Activated naive CD8-positive, alpha-beta T cell treated with anti-CD3 and anti-CD28 coated beads, Interleukin-2, amount 50 U/mL, for 24 hours (primary cell): ENCODE measurements around the gene PDE4D.
A peak's percentile ranks its signal among the peaks of the same experiment; 100 is the strongest.

Experiments
- ATAC-seq: fragments of 150-1000 bp; cut with Tn5 transposase; one replicate; pipeline ENCODE4 v1.10.0; 2021
- DNase-seq: peaks from one replicate; pipeline ENCODE4 v3.0.0; 2021
- H3K27ac Mint-ChIP-seq: one replicate; pipeline ENCODE4 v1.8.0; 2021; ENCODE audit warnings: mild to moderate bottlenecking, mixed read lengths
- H3K27me3 Mint-ChIP-seq: one replicate; pipeline ENCODE4 v1.8.0; 2021; ENCODE audit warnings: mixed read lengths
- H3K36me3 Mint-ChIP-seq: one replicate; pipeline ENCODE4 v1.8.0; 2021; ENCODE audit warnings: low read depth, mixed read lengths
- H3K4me1 Mint-ChIP-seq: one replicate; pipeline ENCODE4 v1.8.0; 2021; ENCODE audit warnings: mixed read lengths
- H3K4me3 Mint-ChIP-seq: one replicate; pipeline ENCODE4 v1.8.0; 2021; ENCODE audit warnings: mild to moderate bottlenecking, moderate library complexity, mixed read lengths
- H3K9me3 Mint-ChIP-seq: one replicate; pipeline ENCODE4 v1.8.0; 2021; ENCODE audit warnings: mixed read lengths

Gene PDE4D

GRCh38 chr5:59738024-59738423 lies 155.5 kb downstream of the PDE4D start:
- no peak for DNase-seq
- no peak for ATAC-seq
- H3K9me3 Mint-ChIP-seq: no peaks in the 10 kb centered on the region
- H3K27me3 Mint-ChIP-seq: no peaks in the 10 kb centered on the region
- H3K27ac Mint-ChIP-seq: no peak overlapping the region
- no peak overlapping the region for H3K4me3 Mint-ChIP-seq
- H3K36me3 Mint-ChIP-seq: no peaks in the 10 kb centered on the region
- no peaks in the 10 kb centered on the region for H3K4me1 Mint-ChIP-seq

DNA sequence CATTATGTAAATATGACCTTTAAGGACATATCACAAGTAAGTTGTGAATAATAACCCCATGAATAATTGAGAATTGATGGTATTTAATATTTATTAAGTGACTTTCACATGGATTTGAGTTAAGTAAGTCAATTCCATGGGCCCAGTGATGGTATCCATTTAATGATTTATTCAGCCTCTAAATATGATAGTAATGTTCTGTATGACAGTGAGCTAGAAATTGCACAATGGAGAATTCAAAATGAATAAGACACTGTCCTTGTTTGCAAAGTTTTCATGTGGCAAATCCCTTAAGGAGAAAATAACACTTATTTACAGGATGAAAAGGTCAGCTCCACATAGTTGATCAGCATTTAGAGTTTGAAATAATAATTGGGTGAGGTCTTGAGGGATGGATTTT lies 160.7 kb downstream of the PDE4D start:
- Mint-ChIP-seq H3K27me3 (peaks cover 2% of the 10 kb centered on the region), H3K27ac (no peak overlapping the region), H3K4me3 (no peak overlapping the region), H3K36me3 (no peaks in the 10 kb centered on the region), H3K4me1 (no peaks in the 10 kb centered on the region), H3K9me3 (no peaks in the 10 kb centered on the region)
- DNase-seq: no peak
- no peak for ATAC-seq

DNA sequence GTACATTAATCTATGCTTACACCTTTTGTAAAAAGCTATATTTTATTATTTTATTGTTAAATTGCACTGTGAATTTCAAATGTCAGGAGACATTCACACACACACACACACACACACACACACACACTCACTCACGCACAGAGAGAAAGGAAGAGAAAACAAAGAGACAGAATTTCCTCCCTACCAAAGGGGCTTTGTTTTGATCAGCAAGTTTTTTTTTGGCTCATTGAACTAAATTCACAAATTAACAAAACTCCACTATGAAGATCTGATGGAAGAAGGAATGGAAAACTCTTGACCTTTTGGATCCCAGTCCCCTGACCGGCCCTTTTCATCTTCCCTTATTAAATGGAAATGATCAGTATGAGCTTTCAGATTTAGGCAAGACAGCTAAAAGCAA lies 161.2 kb downstream of the PDE4D start:
- no peak for ATAC-seq
- H3K27me3 Mint-ChIP-seq: peaks cover 3% of the 10 kb centered on the region
- H3K4me1 Mint-ChIP-seq: no peaks in the 10 kb centered on the region
- no peak for DNase-seq
- no peaks in the 10 kb centered on the region for H3K9me3 Mint-ChIP-seq
- no peak overlapping the region for H3K4me3 Mint-ChIP-seq
- H3K36me3 Mint-ChIP-seq: no peaks in the 10 kb centered on the region
- no peak overlapping the region for H3K27ac Mint-ChIP-seq

- Mint-ChIP-seq H3K4me1 (no peaks in the 10 kb centered on the region), H3K36me3 (no peaks in the 10 kb centered on the region), H3K4me3 (no peak overlapping the region), H3K27me3 (peaks cover 4% of the 10 kb centered on the region), H3K9me3 (no peaks in the 10 kb centered on the region), H3K27ac (no peak overlapping the region)
- no peak for ATAC-seq
- DNase-seq: no peak
Observed at GRCh38 chr5:59731809-59732208, 161.7 kb downstream of the PDE4D start.

- Mint-ChIP-seq H3K9me3 (no peaks in the 10 kb centered on the region), H3K4me1 (no peaks in the 10 kb centered on the region), H3K27ac (no peak overlapping the region), H3K36me3 (no peaks in the 10 kb centered on the region), H3K27me3 (peaks cover 7% of the 10 kb centered on the region), H3K4me3 (no peak overlapping the region)
- DNase-seq (no peak), ATAC-seq (no peak)
Observed at GRCh38 chr5:59729820-59730219, 163.7 kb downstream of the PDE4D start.

DNA sequence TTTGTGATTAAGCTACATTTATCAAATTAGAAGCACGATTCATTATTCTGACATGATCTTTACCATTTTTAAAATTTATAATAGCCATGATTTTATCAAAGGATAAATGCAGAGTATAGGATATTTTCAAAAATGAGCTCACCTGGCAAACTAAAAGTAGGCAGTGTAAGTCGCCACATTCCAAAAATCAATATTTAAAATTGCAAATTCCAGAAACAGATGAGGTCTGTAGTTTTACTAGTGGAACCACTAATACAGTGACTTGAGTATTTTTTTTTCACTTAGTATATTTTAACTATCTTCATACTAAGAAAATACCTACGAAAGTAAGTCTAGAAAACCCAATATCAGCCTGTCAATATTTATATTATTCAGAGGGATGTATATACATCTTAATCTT lies 164.2 kb downstream of the PDE4D start:
- Mint-ChIP-seq H3K4me1 (no peaks in the 10 kb centered on the region), H3K4me3 (no peak overlapping the region), H3K36me3 (no peaks in the 10 kb centered on the region), H3K27me3 (peaks cover 7% of the 10 kb centered on the region), H3K9me3 (no peaks in the 10 kb centered on the region), H3K27ac (no peak overlapping the region)
- ATAC-seq (no peak), DNase-seq (no peak)

DNA sequence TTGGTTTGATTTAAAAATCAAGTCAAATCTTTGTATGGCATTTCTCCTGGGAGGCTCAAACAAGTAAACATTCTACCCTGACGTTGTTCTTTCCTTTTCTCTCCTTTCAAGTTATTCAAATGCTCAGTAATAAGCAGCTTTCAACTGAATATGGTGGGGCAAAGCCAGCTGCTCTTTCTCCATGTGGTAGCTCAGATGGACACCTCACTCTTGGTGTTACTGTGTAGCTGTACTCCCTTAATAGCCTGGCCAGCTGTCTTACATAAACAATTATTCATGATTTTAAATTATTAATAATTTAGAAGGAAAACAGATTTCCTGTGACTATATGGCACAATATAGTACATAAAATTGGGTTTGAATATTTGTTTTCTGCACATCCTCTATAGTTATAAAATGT lies 165.2 kb downstream of the PDE4D start:
- Mint-ChIP-seq H3K27ac (no peak overlapping the region), H3K36me3 (no peaks in the 10 kb centered on the region), H3K4me1 (no peaks in the 10 kb centered on the region), H3K4me3 (no peak overlapping the region), H3K27me3 (peaks cover 7% of the 10 kb centered on the region), H3K9me3 (no peaks in the 10 kb centered on the region)
- ATAC-seq (no peak), DNase-seq (no peak)

- H3K9me3 Mint-ChIP-seq: no peaks in the 10 kb centered on the region
- H3K36me3 Mint-ChIP-seq: no peaks in the 10 kb centered on the region
- H3K4me1 Mint-ChIP-seq: no peaks in the 10 kb centered on the region
- ATAC-seq: no peak
- DNase-seq: no peak
- no peak overlapping the region for H3K27ac Mint-ChIP-seq
- H3K27me3 Mint-ChIP-seq: peaks cover 7% of the 10 kb centered on the region
- H3K4me3 Mint-ChIP-seq: no peak overlapping the region
Observed at GRCh38 chr5:59727186-59727585, 166.3 kb downstream of the PDE4D start.

- DNase-seq (no peak), ATAC-seq (no peak)
- Mint-ChIP-seq H3K36me3 (no peaks in the 10 kb centered on the region), H3K4me1 (no peaks in the 10 kb centered on the region), H3K27me3 (peaks cover 7% of the 10 kb centered on the region), H3K9me3 (no peaks in the 10 kb centered on the region), H3K27ac (no peak overlapping the region), H3K4me3 (no peak overlapping the region)
Observed at GRCh38 chr5:59725392-59725767, 168.1 kb downstream of the PDE4D start.

GRCh38 chr5:59724482-59725391 lies 168.8 kb downstream of the PDE4D start:
- Mint-ChIP-seq H3K27me3 (peaks cover 7% of the 10 kb centered on the region), H3K4me3 (no peak overlapping the region), H3K4me1 (no peaks in the 10 kb centered on the region), H3K36me3 (no peaks in the 10 kb centered on the region), H3K27ac (no peak overlapping the region), H3K9me3 (no peaks in the 10 kb centered on the region)
- DNase-seq (peak; percentile 16), ATAC-seq (no peak)

GRCh38 chr5:59722874-59723273 lies 170.7 kb downstream of the PDE4D start:
- no peak for DNase-seq
- Mint-ChIP-seq H3K9me3 (no peaks in the 10 kb centered on the region), H3K27me3 (peaks cover 6% of the 10 kb centered on the region), H3K4me3 (no peak overlapping the region), H3K36me3 (no peaks in the 10 kb centered on the region), H3K27ac (no peak overlapping the region), H3K4me1 (no peaks in the 10 kb centered on the region)
- no peak for ATAC-seq

GRCh38 chr5:59721741-59722140 lies 171.8 kb downstream of the PDE4D start:
- no peaks in the 10 kb centered on the region for H3K9me3 Mint-ChIP-seq
- no peak overlapping the region for H3K27ac Mint-ChIP-seq
- H3K36me3 Mint-ChIP-seq: no peaks in the 10 kb centered on the region
- H3K27me3 Mint-ChIP-seq: peaks cover 4% of the 10 kb centered on the region
- ATAC-seq (no peak), DNase-seq (no peak)
- no peak overlapping the region for H3K4me3 Mint-ChIP-seq
- H3K4me1 Mint-ChIP-seq: no peaks in the 10 kb centered on the region

DNA sequence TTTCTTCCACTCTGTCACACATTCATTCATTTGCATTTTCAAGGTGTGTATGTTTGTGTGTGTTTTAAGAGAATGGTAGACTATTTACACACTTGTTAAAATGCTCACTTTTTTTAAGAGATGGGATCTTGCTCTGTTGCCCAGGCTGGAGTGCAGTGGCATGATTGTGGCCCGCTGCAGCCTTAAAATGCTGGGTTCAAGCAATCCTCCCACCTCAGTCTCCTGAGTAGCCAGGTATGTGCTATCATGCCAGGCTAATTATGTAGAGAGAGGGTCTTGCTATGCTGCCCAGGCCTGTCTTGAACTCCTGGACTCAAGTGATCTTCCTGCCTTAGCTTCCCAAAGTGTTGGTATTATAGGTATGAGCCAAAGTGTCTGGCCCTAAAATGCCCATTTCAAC lies 173.5 kb downstream of the PDE4D start:
- no peak for DNase-seq
- ATAC-seq: no peak
- Mint-ChIP-seq H3K27me3 (peaks cover 3% of the 10 kb centered on the region), H3K4me3 (no peak overlapping the region), H3K36me3 (no peaks in the 10 kb centered on the region), H3K4me1 (no peaks in the 10 kb centered on the region), H3K27ac (no peak overlapping the region), H3K9me3 (no peaks in the 10 kb centered on the region)

- ATAC-seq (no peak), DNase-seq (no peak)
- H3K4me1 Mint-ChIP-seq: no peaks in the 10 kb centered on the region
- H3K9me3 Mint-ChIP-seq: peaks cover 4% of the 10 kb centered on the region
- H3K27ac Mint-ChIP-seq: no peak overlapping the region
- H3K36me3 Mint-ChIP-seq: peaks cover 3% of the 10 kb centered on the region
- H3K27me3 Mint-ChIP-seq: no peaks in the 10 kb centered on the region
- no peak overlapping the region for H3K4me3 Mint-ChIP-seq
Observed at GRCh38 chr5:59716966-59717500, 176.5 kb downstream of the PDE4D start.

DNA sequence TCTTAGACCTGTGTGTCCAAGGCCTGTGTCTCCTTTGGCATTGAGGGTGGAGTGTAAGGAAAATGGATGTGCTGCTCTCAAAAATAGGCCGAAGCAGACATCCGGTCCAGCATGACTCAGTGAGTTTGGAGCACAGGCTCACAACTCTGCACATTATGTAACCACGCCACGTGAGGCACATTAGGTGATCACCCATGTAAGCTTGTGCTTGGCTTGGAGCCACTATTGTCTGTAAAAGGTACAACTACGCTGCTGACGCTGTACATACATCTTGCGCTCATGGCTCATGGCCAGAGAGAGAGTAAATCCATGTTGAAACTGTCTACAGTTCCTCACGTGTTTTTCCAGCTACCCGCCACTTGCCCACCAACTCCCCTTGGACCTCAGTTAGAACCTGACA lies 177.5 kb downstream of the PDE4D start:
- ATAC-seq: no peak

More for the DNA sequence above, 177.5 kb downstream of the PDE4D start:
- Mint-ChIP-seq H3K9me3 (peaks cover 4% of the 10 kb centered on the region), H3K4me3 (no peak overlapping the region), H3K36me3 (peaks cover 3% of the 10 kb centered on the region), H3K4me1 (no peaks in the 10 kb centered on the region), H3K27me3 (no peaks in the 10 kb centered on the region), H3K27ac (no peak overlapping the region)
- DNase-seq: no peak
